GM08714 (cell line): ENCODE measurements around the gene IGFN1.

ENCODE experiments used
- H3K4me3 ChIP-seq: fragments of 200-500 bp; sonication (Bioruptor generic); 2 replicates; pipeline ENCODE4 v1.5.1; 2014; ENCODE audit warnings: mild to moderate bottlenecking, low read length, inconsistent platforms
- ZNF274 ChIP-seq: IDR thresholded peaks from 2 replicates; pipeline ENCODE4 v1.6.1; 2012; ENCODE audit warnings: mild to moderate bottlenecking, low read depth, low read length

IGFN1 gene

DNA sequence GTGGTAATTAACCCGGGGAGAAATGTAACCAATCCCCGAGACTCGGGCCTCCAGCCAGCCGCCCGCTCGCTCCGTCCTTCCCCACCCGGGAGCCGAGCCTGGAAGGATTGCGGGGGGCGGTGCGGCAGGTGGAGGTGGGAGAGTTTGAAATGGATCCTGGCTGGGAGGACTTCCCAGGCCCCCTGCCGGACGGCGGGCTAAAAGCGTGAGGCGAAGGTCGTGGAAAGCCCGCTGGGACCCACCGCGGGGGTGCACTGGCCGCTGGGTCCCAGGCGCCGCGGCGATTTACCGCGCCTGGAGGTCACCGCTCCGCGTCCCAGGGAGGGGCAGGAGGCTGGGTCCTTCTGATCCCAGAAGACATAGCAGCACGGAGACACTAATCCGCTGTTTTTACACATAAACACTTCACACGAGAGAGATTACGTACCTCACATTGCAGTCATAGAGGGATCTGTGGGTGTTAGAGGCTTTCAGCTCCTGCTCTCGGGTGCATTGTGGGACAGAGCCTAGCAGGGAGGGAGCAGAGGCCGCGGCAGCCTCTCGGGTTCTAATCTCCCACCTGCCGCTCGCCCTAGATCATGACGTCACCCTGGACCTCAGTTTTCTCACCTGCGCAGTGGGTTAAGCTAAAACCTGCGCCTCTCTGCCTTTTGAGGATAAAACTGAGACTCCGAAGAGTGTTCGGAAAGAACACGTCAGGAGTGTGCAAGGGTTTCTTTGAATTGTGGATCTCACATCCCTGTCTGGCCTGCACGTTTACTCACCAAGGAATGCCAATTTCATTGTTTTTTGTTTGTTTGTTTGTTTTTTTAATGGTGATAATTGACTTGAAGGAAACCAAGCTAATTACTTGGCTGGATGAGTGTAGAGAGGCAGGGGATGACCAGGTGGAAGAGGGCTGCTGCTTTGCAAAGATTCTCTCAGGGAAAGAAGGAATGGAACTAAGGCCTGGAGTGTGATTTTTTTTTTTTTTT is 19.3 kb upstream of the IGFN1 start:
- peak overlapping the region; percentile 62 for H3K4me3 ChIP-seq
- no peak for TF ChIP-seq ZNF274

DNA sequence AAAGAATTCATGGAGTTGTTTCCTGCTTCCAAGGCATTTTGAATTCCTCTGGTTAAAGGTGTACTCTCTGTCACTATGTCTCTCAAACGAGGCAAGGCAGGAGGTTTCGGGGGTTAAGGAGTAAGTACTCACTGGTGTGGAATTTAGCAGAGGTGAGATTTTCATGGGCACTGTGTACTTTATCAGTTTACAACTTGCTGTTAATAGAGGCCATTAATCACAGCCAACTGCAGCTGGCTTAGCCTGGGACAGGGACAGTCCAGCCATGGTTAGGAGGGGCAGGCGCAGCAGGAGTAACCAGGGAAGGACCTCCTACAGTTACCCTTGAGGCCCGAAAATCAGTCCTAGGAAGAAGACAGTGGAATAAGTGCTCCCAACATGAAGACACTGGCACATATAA is 18.3 kb upstream of the IGFN1 start:
- no peak for TF ChIP-seq ZNF274

DNA sequence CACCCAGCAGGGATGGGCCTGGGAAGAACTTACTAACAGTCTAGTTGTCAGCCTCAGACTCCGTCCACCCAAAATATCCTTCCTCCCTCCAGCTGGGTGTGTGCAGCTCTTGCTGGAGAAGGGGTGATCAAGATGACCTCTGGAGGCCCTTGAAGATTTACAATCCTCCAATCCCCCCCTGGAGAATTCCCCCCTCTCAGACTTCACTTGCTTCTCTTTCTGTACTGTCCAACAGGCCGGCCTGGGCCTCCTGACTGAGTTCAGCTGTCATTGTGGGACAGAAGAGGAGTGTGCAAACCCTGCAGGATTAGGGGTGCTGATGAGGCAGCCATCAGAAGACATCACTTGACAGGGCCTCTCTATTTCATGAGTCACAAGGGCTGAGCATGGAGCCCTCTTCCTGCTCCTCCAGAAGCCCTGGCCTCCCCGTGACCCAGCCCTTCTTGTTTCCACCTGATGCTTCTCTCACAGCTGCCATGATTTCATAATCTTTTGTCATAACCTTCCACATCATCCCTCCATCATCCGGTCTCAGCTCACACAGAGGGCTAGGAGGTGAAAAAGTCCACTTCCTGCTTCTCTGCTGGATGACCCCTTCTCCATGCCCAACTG is 17.5 kb upstream of the IGFN1 start:
- H3K4me3 ChIP-seq: no peak overlapping the region
- no peak for TF ChIP-seq ZNF274

More for the DNA sequence above, 18.3 kb upstream of the IGFN1 start:
- no peak overlapping the region for H3K4me3 ChIP-seq

DNA sequence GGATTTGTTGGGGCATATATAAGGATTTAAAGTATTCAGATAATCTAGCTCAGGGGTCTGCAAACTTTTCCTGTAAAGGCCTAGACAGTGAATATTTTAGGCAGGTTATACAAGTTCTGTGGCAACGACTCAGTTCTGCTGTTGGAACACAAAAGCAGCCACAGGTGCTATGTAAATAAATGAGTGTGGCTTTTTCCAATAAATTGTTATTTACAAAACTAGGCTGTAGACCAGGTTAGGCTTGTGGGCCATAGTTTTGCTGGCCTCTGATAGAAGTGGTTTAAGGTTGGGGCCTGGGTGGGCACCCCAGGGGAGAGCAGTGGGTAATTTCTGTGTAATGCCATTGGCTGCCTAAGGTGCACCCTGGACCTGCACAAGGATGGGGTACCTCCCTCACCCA is 16.9 kb upstream of the IGFN1 start:
- no peak for TF ChIP-seq ZNF274
- no peak overlapping the region for H3K4me3 ChIP-seq

DNA sequence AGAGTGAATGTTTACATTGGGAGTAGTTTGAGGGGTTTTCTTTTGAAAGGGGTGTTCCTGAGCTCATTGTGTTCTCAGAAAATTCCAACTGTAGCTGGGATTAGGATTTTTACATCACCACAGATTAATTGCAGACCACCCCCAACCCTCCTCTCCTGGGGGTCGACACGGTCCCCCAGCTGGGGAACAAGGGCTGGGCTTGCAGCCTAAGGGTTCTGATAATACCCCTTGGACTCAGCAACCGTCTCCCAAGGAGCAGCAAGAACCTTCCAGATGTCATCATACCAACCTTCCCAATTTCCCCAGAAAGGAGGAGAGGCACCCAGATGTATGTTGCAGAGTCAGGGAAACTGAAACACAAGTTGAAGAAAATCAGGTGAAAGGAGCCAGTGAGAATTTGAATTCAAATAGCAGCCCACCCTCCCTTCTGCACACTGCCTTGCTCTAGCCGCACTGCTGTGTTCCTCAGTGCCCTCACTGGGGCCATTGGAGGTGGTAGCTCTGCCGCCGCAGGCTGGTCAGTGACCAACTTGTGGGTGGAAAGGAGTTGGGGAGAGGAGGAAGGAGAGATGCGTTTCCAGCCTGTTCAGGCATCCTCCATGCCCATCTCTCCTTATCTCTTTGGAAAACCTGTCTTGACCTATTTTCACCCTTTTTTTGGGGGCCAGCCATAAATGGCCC is 14.7 kb upstream of the IGFN1 start:
- TF ChIP-seq ZNF274: no peak
- H3K4me3 ChIP-seq: no peak overlapping the region

DNA sequence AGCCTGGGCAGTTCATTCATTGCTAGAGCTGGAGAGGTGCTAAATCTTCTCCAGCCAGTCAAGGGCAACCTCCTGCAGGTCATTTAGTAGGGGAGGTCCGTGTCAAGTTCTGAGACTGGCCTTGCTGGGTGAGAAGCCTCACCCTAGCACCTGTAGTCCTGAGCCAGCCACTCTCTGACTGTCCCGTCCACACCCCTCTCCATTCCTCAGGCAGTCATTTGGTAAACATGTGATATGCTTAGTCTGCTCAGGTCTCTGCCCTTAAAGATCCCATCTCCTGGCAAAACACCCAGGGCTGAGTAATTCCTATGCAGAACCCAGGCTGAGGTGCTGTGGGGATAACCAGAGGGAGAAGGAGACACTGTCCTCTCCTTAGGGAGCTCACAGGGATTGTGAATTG is 13.7 kb upstream of the IGFN1 start:
- no peak overlapping the region for H3K4me3 ChIP-seq
- no peak for TF ChIP-seq ZNF274

DNA sequence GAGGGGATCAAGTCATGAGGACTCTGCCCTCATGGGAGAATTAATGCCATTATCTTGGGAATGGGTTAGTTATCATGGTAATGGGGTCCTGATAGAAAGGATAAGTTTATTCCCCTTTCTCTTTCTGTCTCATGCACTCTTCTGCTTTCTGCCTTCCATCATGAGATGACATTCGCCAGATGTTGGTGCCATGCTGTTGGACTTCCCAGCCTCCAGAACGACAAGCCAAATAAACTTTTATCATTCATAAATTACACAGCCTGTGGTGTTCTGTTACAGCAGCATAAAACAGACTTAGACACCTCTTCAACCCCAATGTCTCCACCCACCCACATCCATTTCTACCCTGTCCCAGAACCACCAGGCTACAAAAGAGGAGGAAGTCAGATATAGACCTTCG is 11.9 kb upstream of the IGFN1 start:
- no peak for TF ChIP-seq ZNF274
- no peak overlapping the region for H3K4me3 ChIP-seq

DNA sequence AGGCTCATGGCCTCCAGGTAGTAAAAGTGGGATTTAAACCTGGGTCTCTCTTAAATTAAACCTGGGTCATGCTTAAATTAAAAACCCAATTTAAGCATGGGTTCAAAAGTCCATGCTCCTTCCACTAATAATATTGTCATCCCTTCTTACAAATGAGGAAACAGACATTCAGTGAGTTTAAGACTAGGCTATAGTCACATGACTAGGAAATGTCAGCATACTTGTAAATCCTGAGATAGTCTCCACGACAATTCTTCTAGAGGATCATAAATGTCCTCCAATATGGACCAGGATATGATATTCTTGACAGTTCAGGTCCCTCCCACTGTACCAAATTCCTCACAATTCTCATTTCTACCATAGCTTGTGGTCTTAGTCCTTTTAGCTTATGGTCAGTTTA is 10.5 kb upstream of the IGFN1 start:
- no peak overlapping the region for H3K4me3 ChIP-seq
- TF ChIP-seq ZNF274: no peak

DNA sequence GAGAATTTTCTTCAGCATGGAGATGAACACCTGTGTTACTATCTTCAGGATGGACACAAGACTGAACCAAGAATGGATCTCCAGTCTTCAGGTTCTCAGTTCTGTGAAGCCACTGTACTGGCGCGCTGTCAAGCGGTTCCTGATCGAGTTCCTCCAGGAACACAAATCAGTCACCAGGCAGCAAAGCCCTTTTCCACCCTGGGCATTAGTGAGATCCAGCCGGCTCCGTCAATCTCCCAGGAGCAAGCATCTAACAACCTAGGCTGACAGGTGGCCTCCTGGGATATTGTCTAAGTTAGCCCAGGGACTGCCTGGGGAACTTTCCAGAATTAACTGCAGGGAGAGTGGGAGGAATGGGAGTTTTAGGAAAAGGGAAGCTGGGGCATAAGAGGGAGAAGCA is 9.7 kb upstream of the IGFN1 start:
- no peak overlapping the region for H3K4me3 ChIP-seq
- no peak for TF ChIP-seq ZNF274

DNA sequence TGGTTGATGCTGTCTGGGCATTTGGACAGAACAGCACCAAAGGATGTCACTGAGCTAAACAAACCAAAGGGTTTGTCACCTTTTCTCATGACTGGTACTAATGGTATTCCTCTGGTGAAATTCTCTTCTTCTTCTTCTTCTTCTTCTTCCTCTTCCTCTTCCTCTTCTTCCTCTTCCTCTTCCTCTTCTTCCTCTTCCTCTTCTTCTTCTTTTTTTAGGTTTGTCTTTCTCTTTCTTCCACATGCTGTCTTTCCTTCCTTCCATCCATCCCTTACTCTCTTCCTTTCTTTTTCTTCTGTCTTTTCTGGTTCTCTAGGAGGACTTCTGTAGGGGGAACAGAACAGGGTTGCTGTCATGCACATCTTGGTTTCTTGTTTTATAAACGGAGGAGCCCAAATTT is 9.3 kb upstream of the IGFN1 start:
- H3K4me3 ChIP-seq: no peak overlapping the region
- TF ChIP-seq ZNF274: no peak

DNA sequence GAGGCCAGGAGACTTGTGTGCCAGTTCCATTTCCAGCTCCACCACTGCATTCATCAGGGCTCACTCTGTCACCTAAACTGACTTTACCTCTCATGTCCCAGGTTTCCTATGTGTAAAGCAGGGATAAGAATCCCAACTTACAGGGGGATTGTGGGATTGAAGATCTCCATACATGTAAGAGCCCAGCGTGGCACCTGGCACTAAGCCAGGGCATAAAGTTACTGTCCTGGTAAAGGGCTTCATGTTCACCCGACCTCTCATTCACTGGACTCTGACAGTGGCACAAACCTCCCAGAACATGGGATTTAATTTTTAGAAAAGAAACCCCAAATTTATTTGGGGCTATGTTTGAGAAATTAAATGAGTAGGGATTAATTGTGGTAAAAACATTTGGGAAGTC is 8.9 kb upstream of the IGFN1 start:
- no peak for TF ChIP-seq ZNF274
- H3K4me3 ChIP-seq: no peak overlapping the region

DNA sequence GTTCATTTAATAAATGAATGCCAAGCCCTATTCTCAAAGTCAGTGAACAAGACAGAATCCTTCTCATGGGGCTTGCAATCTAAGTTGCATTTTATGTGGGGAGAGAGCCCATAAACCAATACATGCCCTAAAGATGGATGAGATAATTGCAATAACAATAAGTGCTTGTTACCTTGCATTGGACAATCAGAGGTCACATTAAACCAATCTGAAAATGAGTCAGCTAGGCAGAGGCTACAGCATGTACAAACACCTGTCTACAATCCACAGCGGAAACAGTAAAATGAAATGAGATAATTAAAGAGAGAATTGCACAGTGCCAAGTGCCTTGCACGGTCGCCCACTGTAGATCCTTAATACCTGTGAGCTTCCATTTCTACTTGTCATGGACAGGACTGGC is 7.4 kb upstream of the IGFN1 start:
- no peak overlapping the region for H3K4me3 ChIP-seq
- no peak for TF ChIP-seq ZNF274

DNA sequence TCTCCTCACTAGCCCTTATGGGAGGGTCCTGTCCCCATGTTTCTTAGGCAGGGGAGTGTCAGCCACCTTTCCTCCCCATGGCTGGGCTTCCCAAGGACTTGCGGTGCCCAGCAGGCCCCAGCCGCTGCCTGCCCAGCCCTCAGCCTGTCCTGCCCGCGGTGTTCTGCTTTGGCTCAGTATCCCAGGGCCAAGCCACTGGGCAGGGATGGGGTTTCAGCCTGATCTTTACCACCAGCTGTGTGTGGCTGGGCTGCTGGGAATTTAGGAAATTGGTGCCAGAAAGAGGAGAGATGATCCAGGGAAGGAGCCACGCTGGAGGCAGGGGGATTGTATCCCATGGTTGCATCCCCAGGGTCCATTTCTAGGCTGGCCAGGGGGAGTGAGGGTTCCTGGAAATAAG is 6.9 kb upstream of the IGFN1 start:
- no peak for TF ChIP-seq ZNF274
- H3K4me3 ChIP-seq: no peak overlapping the region

DNA sequence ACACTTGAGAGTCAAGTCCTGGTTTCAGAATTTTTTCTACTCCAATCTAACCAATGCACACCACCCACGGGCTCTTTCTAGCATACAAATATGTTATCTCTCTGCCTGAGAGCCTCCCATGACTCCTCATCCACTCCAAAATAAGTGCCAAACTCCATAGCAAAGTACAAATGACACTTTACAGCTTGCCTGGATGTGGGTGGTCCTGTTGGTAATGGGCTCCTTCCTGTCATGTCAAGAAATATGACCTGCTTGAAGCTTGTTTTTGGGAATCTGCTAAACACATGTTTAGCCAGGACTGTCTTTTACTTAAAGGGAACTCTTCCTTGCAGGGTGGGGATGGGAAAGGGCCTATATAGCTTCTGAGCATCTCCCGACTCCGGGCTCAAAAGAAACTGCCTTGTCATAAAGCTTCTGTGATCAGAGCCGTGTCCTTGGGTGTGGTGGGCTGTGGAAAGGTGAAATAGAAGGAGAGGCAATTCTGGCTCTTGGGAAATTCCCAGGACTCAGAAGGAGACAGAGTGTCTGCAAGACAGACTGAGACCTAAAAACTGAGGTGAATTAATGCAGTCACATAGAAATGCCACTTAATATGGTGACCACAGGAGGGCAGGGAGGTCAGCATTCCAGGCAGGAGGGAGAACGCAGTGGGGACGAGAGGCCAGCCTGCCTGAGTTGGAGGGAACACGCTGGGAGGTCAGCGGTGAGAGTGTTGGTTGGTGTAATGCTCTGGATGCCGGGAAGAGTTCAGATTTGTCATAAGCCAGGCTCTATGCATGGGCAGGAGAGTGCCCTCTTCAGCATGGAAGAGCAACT is 6.1 kb upstream of the IGFN1 start:
- H3K4me3 ChIP-seq: no peak overlapping the region

DNA sequence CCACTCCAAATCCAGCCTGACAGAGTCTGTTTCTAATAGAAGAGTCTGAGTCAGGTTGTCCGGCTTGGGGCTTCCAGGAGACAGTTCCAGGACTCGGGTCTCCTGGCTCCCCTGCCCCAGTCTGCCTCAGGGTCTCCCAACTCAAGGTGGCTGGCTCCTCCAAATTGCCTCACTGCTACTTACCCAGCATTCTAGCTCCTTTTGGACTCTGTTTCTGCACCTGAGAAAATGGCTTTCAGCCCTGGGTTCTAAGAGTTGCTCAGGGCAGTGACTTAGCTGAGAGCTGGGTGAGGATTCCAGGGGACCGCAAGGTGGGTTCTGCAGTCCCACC is 5.5 kb upstream of the IGFN1 start:
- no peak for TF ChIP-seq ZNF274
- no peak overlapping the region for H3K4me3 ChIP-seq

More for the DNA sequence above, 6.1 kb upstream of the IGFN1 start:
- no peak for TF ChIP-seq ZNF274
